ENCODE results near the gene OR7G3.

DNA sequence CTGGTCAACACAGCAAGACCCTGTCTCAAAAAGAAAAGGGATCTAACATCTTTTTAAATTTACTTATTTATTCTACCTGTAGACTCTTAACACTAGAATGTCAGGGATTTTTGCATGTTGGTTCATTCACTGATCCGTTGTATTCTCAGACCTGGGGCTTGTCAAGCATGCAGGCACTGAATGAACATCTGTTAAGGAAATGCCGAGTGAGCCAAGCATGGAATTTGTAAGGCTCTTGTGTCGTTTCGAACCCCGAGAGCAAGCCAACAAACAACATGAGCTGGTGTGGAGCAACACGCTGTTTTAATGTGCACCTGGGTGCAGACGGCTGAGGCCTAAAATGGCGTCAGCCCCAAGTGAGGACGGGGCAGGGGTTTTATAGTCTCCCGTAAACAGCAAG lies 49.8 kb downstream of the OR7G3 start:
- TF ChIP-seq CTCF (IDR thresholded peaks at IDR 0.05) (no peak), POLR2A (IDR thresholded peaks at IDR 0.05) (no peak)

Data from esophagus squamous epithelium (tissue), 4 donors.